Activated CD8-positive, alpha-beta memory T cell treated with anti-CD3 and anti-CD28 coated beads, Interleukin-2, amount 50 U/mL, for 24 hours (primary cell): ENCODE measurements around the gene SGMS1.
"Not testable (repeated sequence)": the region's sequence is repeated elsewhere in the genome, so short reads cannot be mapped to it uniquely, and the experiment has no call there.

Source experiments
- DNase-seq: peaks from one replicate; pipeline ENCODE4 v3.0.0-alpha.2; 2020; ENCODE audit errors: extremely low read depth

SGMS1 gene

DNA sequence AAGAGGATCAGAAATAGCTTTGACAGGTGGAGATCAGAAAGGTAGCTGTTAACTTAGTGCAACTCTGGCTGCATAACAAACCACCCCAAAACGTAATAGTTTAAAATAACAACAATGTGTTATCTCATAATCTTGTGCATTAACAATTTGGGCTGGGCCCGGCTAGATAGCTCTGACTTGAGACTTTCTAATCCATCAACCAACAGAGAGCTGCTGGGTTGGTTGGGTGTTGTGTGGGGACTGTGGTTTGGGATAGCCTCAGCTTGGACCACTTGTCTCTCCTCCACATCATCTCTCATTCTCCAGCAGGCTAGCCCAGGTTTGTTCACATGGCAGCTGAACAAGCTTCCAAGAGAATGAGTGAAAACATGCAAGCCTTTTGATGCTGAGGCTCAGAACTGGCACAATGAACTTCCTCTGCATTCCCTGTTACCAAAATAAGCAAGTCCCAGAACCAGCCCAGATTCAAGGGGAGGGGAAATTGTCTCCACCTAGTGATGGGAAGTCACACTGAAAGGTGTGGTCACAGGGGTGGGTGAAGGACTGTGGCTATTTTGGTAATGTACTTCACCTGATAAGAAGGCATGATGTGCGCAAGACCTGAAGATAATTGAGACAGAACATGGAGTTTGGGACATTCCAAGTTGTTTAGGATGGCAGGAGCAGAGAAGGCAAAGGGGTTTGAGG, 352.0 kb downstream of the SGMS1 start:
- DNase-seq, result no peak

DNA sequence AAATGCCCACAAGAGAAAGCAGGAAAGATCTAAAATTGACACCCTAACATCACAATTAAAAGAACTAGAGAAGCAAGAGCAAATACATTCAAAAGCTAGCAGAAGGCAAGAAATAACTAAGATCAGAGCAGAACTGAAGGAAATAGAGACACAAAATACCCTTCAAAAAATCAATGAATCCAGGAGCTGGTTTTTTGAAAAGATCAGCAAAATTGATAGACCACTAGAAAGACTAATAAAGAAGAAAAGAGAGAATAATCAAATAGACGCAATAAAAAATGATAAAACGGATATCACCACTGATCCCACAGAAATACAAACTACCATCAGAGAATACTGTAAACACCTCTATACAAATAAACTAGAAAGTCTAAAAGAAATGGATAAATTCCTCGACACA, 355.9 kb downstream of the SGMS1 start:
- not testable (repeated sequence) for DNase-seq

DNA sequence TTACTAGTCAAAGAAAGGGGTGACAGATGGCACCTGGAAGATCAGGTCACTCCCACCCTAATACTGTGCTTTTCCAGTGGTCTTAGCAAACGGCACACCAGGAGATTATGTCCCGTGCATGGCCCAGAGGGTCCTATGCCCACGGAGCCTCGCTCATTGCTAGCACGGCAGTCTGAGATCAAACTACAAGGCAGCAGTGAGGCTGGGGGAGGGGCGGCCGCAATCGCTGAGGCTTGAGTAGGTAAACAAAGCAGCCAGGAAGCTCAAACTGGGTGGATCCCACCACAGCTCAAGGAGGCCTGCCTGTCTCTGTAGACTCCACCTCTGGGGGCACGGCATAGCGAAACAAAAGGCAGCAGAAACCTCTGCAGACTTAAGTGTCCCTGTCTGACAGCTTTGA, 361.1 kb downstream of the SGMS1 start:
- not testable (repeated sequence) for DNase-seq

DNA sequence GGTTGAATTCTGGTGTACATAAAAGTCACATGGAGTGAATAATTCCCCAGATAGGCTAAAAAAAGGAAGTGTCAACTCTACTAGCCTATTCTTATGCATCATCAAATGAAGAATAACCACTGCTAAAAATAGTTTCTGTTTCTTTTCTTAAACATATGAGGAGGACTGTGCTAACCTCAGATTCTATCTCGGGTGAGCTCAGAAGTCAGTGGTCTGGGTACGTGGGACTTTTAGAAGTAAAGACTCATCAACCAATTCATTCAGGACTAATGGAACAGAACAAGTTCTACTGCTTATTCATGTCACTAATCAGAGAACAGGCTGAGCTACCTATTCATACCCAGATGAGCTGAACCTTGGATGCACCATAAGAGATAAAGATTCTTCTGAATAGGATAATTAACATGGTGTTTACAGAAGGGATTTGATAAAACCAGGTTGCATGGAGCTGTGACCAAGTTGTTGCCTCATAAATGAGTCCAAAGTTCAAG, 362.9 kb downstream of the SGMS1 start:
- DNase-seq, result no peak
